Erythroblast (primary cell): ENCODE results near the gene RAB11FIP4.

Experiments used
- GATA1 ChIP-seq: IDR thresholded peaks from 2 replicates; pipeline ENCODE4 v1.6.1; 2011; ENCODE audit warnings: low read depth, mild to moderate bottlenecking, control low read depth, low read length, moderate library complexity
- POLR2A ChIP-seq: IDR thresholded peaks from 2 replicates; pipeline ENCODE4 v1.6.1; 2011; ENCODE audit warnings: mild to moderate bottlenecking, low read length

DNA sequence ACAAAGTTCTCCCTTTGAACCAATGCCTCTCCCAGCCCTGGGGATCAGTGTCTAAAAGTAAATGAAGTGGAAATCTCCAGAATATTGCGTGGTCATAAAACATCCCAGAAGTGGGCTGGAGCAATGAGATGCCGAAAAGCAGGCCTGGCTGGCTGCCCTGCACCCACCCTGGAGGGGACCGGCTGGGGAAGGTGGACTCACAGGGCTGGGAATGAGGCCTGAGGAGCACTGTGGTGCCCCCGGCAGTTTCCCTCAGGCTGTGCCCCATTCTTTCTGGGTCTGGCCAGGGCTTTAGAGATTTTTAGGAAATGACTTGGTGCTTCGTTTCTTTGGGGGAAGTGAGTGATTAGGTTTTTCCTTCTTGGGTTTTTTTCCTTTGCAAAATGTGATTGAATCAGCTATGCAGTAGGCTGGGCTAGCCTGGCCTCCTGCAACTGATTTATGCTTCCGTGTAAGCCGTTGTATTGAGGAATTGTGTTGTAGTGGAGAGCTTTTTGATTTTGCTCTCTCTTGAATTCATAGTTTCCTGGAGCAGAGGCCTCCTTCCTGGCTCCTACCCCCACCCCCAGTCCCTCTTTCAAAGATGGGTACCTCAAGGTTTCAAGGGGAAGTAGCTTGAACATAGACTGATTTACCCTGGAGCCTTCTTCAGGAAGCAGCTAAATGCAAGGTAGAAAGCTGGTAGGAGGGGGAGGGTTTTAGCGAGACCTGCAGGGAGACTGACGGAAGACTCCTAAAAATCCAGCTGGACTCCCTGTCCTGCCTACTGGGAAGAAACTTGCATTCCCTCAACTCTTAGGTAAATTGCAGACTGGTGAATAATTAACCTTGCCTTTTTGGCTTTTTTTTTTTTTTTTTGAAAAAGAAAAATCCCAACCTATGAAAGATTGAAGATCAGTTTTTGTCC, 170.2 kb downstream of the RAB11FIP4 start:
- TF ChIP-seq POLR2A (no peak), GATA1 (no peak)
